ENCODE data around the gene ACTR3C.
A peak's percentile ranks its signal among the peaks of the same experiment; 100 is the strongest.

Gene ACTR3C

GRCh38 chr7:150361402-150361801 lies 38.1 kb upstream of the ACTR3C start:
- DNase-seq, result no peak
- H3K27ac ChIP-seq, result no peak overlapping the region
- TF ChIP-seq, protein P1, sequence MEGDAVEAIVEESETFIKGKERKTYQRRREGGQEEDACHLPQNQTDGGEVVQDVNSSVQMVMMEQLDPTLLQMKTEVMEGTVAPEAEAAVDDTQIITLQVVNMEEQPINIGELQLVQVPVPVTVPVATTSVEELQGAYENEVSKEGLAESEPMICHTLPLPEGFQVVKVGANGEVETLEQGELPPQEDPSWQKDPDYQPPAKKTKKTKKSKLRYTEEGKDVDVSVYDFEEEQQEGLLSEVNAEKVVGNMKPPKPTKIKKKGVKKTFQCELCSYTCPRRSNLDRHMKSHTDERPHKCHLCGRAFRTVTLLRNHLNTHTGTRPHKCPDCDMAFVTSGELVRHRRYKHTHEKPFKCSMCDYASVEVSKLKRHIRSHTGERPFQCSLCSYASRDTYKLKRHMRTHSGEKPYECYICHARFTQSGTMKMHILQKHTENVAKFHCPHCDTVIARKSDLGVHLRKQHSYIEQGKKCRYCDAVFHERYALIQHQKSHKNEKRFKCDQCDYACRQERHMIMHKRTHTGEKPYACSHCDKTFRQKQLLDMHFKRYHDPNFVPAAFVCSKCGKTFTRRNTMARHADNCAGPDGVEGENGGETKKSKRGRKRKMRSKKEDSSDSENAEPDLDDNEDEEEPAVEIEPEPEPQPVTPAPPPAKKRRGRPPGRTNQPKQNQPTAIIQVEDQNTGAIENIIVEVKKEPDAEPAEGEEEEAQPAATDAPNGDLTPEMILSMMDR (IDR thresholded peaks at IDR 0.05), result no peak
- no peaks in the 10 kb centered on the region for H3K27me3 ChIP-seq
- intact Hi-C loops (cut with DNase I; ENCODE audit: low total_unique reads), result no loop called here
- no peaks in the 10 kb centered on the region for H3K4me1 ChIP-seq
- no peaks in the 10 kb centered on the region for H3K9me3 ChIP-seq
- no peak overlapping the region for H3K4me3 ChIP-seq
- no peaks in the 10 kb centered on the region for H3K36me3 ChIP-seq

DNA sequence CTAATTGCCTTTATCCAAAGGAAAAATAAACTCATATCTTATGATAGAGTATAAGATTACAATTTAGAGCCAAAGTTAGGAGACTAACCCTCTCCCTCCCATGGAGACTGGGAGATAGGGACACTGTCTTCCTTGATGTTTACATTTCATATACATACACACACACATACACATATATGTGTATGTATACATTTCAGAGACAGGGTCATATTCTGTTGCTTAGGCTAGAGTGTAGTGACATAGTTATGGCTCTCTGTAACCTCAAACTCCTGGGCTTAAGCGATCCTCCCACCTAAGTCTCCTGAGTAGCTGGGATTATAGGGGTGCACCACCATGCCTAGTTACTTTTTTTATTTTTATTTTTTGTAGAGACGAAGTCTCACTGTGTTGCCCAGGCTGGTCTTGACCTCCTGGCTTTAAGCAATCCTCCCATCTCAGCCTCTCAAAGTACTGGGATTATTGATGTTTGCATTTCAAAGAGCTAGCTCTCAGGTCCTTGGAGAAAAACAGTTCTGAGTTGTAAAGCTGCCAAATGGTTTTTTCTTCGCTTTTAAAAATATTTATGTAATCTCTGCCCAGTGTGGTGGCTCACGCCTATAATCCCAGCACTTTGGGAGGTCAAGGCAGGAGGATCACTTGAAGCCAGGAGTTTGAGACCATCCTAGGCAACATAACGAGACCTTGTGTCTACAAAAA lies 37.2 kb upstream of the ACTR3C start:
- peaks cover 0 to 2% (median 0%) of the 10 kb centered on the region in 4 donors for H3K4me1 ChIP-seq
- no peak for DNase-seq
- intact Hi-C loops (cut with DNase I; ENCODE audit: low total_unique reads), result no loop called here

DNA sequence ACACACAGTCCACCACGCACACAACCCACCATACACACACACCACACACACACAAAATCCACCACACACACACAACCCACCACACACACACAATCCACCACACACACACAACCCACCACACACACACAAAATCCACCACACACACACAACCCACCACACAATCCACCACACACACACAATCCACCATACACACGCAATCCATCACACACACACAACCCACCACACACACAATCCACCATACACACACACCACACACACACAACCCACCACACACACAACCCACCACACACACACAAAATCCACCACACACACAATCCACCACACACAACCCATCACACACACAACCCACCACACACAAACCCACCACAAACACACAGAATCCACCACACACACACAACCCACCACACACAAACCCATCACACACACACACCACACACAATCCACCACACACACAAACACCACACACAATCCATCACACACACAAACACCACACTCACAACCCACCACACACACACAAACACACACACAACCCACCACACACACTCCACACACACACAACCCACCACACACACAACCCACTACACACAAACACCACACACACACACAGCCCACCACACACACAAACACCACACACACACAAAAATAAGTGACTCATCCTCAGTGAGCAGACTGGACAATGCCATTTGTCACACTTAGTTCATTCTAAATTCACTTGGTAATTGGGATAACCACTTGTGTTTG lies 36.4 kb upstream of the ACTR3C start:
- no peaks in the 10 kb centered on the region for H3K9me3 ChIP-seq
- H3K4me1 ChIP-seq, result peaks cover 0 to 9% (median 2%) of the 10 kb centered on the region in 4 donors
- no peak overlapping the region for H3K4me3 ChIP-seq
- intact Hi-C loops (cut with DNase I; ENCODE audit: low total_unique reads), result no loop called here
- TF ChIP-seq, protein P1 (IDR thresholded peaks at IDR 0.05), result no peak
- H3K27ac ChIP-seq, result no peak overlapping the region
- DNase-seq, result no peak
- H3K27me3 ChIP-seq, result no peaks in the 10 kb centered on the region
- H3K36me3 ChIP-seq, result no peaks in the 10 kb centered on the region

More for the DNA sequence above, 37.2 kb upstream of the ACTR3C start:
- H3K9me3 ChIP-seq, result no peaks in the 10 kb centered on the region
- H3K27ac ChIP-seq, result no peak overlapping the region
- TF ChIP-seq, protein P1 (IDR thresholded peaks at IDR 0.05), result no peak
- H3K27me3 ChIP-seq, result no peaks in the 10 kb centered on the region
- no peaks in the 10 kb centered on the region for H3K36me3 ChIP-seq
- no peak overlapping the region for H3K4me3 ChIP-seq

DNA sequence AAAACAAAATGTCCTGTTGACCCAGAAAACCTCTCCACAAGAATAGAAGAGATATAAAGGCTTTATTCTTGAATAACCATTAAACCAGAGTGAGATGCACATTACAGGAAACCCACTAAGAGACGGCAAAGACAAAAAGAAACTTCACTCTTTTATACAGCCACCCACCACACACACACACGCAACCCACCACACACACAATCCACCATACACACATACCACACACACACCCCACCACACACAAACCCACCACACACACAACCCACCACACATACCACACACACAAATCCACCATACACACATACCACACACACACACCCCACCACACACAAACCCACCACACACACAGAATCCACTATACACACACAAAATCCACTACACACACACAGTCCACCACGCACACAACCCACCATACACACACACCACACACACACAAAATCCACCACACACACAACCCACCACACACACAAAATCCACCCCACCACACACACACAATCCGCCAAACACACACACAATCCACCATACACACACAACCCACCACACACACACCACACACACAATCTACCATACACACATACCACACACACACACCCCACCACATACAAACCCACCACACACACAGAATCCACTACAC lies 35.8 kb upstream of the ACTR3C start:
- intact Hi-C loops (cut with DNase I; ENCODE audit: low total_unique reads), result no loop called here
- peak in 1 of 2 donors; percentile 7 for DNase-seq
- Histone ChIP-seq H3K36me3 (no peaks in the 10 kb centered on the region), H3K27ac (no peak overlapping the region), H3K4me3 (no peak overlapping the region), H3K9me3 (no peaks in the 10 kb centered on the region), H3K4me1 (peaks cover 0 to 12% (median 2%) of the 10 kb centered on the region in 4 donors), H3K27me3 (no peaks in the 10 kb centered on the region)
- TF ChIP-seq, protein P1 (IDR thresholded peaks at IDR 0.05), result no peak

- no peaks in the 10 kb centered on the region for H3K36me3 ChIP-seq
- H3K9me3 ChIP-seq, result no peaks in the 10 kb centered on the region
- DNase-seq, result peak in 1 of 2 donors; percentile 2
- H3K4me1 ChIP-seq, result peaks cover 0 to 12% (median 2%) of the 10 kb centered on the region in 4 donors
- intact Hi-C loops (cut with DNase I; ENCODE audit: low total_unique reads), result no loop called here
- no peaks in the 10 kb centered on the region for H3K27me3 ChIP-seq
- no peak overlapping the region for H3K27ac ChIP-seq
- no peak overlapping the region for H3K4me3 ChIP-seq
- TF ChIP-seq, protein P1 (IDR thresholded peaks at IDR 0.05), result no peak
These were observed 35.1 kb upstream of the ACTR3C start for GRCh38 chr7:150358433-150358832.

Measured in tibial artery (tissue), 4 donors.